ENCODE measurements around the gene MS4A10. TPM values are rescaled to one million over a fixed set of nuclear protein-coding genes. Genes with fewer than 3 reads are reported as not detected.

MS4A10 gene
- total RNA-seq (not detected), polyA plus RNA-seq (not detected)
- long read RNA-seq, donor 1, result 0 reads
- long read RNA-seq, donor 2, result 0 reads
- long read RNA-seq, donor 3, result 0 reads
- long read RNA-seq, donor 4, result 0 reads
- long read RNA-seq, donor 5, result 0 reads

DNA sequence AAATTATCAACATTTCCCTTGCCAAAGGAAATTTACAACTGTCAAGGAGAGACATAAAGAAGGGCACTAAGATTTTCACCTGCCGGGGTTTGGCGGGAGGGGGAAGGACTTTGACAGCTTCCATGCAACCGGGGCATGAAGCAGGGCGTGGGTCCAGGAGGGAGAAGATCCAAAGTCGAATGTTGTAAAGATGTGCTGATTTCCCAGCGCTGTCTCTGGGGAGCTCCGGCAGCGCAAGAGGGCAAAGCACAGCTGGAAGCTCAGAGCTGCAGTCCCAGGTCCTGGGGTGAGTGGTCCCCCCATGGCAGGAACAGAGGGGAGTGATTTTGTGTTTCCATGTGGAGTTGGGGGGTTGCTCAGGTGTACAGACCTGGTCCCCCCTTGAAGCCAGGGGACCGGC is at the start of gene MS4A10:
Gene MS4A10 (plus strand): TSS at position 198 of the 400 bp plus-strand sequence. CDS start 5,003 bp downstream, outside the sequence.
- WGBS, 2 donors, result 68 to 88% methylated on average over 9 of the region's 9 CpGs
- Histone ChIP-seq H3K36me3 (ENCODE audit: control insufficient read depth in 4 of 4, insufficient read depth in 4 of 4, low read length in 4 of 4) (no peaks in the 10 kb centered on the region), H3K4me3 (no peak within 1 kb of the TSS), H3K9me3 (ENCODE audit: control insufficient read depth in 4 of 4, insufficient read depth in 3 of 4, low read length in 3 of 4) (peaks cover 0 to under 1% (median 0%) of the 10 kb centered on the region in 4 donors), H3K27ac (ENCODE audit: low read depth in 1 of 2, low read length in 1 of 2) (no peak within 1 kb of the TSS), H3K4me1 (ENCODE audit: control insufficient read depth in 5 of 5, insufficient read depth in 5 of 5, low read length in 5 of 5) (peaks cover 0 to 6% (median 0%) of the 10 kb centered on the region in 5 donors), H3K27me3 (ENCODE audit: control insufficient read depth in 3 of 3, insufficient read depth in 3 of 3, low read length in 2 of 3) (peaks cover 0 to 3% (median 0%) of the 10 kb centered on the region in 3 donors), H3K9ac (ENCODE audit: insufficient read depth in 1 of 2, low read length in 2 of 2) (no peak within 1 kb of the TSS)
- ATAC-seq (ENCODE audit: insufficient read depth, low FRiP score), result no peak
- DNase-seq, result no peak
- TF ChIP-seq, protein P1, sequence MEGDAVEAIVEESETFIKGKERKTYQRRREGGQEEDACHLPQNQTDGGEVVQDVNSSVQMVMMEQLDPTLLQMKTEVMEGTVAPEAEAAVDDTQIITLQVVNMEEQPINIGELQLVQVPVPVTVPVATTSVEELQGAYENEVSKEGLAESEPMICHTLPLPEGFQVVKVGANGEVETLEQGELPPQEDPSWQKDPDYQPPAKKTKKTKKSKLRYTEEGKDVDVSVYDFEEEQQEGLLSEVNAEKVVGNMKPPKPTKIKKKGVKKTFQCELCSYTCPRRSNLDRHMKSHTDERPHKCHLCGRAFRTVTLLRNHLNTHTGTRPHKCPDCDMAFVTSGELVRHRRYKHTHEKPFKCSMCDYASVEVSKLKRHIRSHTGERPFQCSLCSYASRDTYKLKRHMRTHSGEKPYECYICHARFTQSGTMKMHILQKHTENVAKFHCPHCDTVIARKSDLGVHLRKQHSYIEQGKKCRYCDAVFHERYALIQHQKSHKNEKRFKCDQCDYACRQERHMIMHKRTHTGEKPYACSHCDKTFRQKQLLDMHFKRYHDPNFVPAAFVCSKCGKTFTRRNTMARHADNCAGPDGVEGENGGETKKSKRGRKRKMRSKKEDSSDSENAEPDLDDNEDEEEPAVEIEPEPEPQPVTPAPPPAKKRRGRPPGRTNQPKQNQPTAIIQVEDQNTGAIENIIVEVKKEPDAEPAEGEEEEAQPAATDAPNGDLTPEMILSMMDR (IDR thresholded peaks at IDR 0.05; ENCODE audit: control extremely low read depth, extremely low read depth), result no peak

DNA sequence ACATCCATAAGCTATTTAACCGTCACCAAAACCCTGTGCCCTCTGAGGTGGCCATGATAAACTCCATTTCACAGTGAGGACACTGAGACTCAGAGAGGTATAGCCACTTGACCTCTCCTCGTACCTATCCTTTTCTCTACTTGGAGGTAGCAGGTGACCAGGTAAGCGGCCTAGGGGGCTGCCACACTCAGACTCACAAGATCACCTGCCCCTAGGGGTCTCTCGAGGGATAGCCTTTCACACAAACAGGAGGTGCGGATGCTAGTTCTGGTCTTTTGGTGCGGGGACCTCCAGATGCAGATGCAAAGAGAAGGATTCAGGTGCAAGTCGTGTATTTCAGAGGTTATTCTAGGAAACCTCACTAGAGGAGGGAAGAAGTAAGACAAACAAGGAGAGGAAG is 46.0 kb upstream of the MS4A10 start:
- 67 to 74% methylated on average over 7 of the region's 7 CpGs for WGBS, 2 donors
- H3K9me3 ChIP-seq (ENCODE audit: control insufficient read depth in 4 of 4, insufficient read depth in 3 of 4, low read length in 3 of 4), result peaks cover 0 to 13% (median 2%) of the 10 kb centered on the region in 4 donors
- no peaks in the 10 kb centered on the region for H3K27me3 ChIP-seq (ENCODE audit: control insufficient read depth in 3 of 3, insufficient read depth in 3 of 3, low read length in 2 of 3)
- H3K36me3 ChIP-seq (ENCODE audit: control insufficient read depth in 4 of 4, insufficient read depth in 4 of 4, low read length in 4 of 4), result no peaks in the 10 kb centered on the region
- no peak overlapping the region for H3K27ac ChIP-seq (ENCODE audit: low read depth in 1 of 2, low read length in 1 of 2)
- no peaks in the 10 kb centered on the region for H3K4me1 ChIP-seq (ENCODE audit: control insufficient read depth in 5 of 5, insufficient read depth in 5 of 5, low read length in 5 of 5)
- TF ChIP-seq, protein P1 (IDR thresholded peaks at IDR 0.05; ENCODE audit: control extremely low read depth, extremely low read depth), result no peak
- H3K4me3 ChIP-seq, result no peak overlapping the region
- ATAC-seq (ENCODE audit: insufficient read depth, low FRiP score), result no peak
- no peak for DNase-seq
- H3K9ac ChIP-seq (ENCODE audit: insufficient read depth in 1 of 2, low read length in 2 of 2), result no peak overlapping the region

DNA sequence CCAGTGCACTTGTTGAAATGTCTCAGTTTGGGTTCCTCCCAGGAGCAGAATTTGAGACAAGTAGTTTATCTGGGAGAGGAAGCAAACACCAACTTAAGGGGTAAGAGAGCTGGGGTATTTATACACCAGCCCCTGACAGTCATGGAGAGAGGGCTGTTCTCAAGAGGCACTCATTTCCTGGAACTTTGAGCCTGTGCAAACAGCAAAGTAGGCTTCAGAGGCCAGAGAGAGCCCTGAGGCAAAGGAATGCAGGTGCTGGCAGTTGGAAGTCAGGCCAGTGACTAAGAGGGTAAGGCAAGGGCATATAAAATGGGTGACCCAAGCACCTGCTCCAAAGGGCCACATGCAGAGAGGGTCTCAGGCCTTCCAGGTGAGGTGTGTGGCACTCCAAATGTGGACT is 44.6 kb upstream of the MS4A10 start:
- no peaks in the 10 kb centered on the region for H3K27me3 ChIP-seq (ENCODE audit: control insufficient read depth in 3 of 3, insufficient read depth in 3 of 3, low read length in 2 of 3)
- no peak for DNase-seq
- H3K4me3 ChIP-seq, result no peak overlapping the region
- H3K9ac ChIP-seq (ENCODE audit: insufficient read depth in 1 of 2, low read length in 2 of 2), result no peak overlapping the region
- TF ChIP-seq, protein P1 (IDR thresholded peaks at IDR 0.05; ENCODE audit: control extremely low read depth, extremely low read depth), result no peak
- no peaks in the 10 kb centered on the region for H3K36me3 ChIP-seq (ENCODE audit: control insufficient read depth in 4 of 4, insufficient read depth in 4 of 4, low read length in 4 of 4)
- ATAC-seq (ENCODE audit: insufficient read depth, low FRiP score), result no peak
- peaks cover 0 to 13% (median 2%) of the 10 kb centered on the region in 4 donors for H3K9me3 ChIP-seq (ENCODE audit: control insufficient read depth in 4 of 4, insufficient read depth in 3 of 4, low read length in 3 of 4)
- H3K4me1 ChIP-seq (ENCODE audit: control insufficient read depth in 5 of 5, insufficient read depth in 5 of 5, low read length in 5 of 5), result no peaks in the 10 kb centered on the region
- no peak overlapping the region for H3K27ac ChIP-seq (ENCODE audit: low read depth in 1 of 2, low read length in 1 of 2)

DNA sequence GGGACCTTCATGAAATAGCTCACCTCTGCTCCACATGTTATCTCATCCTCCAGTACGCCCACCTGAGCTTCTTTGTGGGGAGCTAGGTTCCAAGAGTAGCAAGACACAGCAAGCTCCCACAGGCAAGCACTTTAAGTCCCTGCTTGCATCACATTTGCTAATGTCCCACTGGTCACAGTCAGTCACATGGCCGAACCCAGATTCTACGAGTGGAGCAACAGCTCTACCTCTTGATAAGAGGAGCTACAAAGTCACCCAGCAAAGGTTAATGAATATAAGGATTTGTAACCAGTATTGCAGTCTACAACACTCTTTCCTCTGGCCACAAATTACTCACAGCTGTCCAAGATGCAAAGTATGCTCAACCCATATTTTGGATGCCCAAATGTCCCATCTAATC is 43.7 kb upstream of the MS4A10 start:
- WGBS, 2 donors, result 88 to 93% methylated on average over 3 of the region's 3 CpGs

More for the DNA sequence above, 43.7 kb upstream of the MS4A10 start:
- H3K27me3 ChIP-seq (ENCODE audit: control insufficient read depth in 3 of 3, insufficient read depth in 3 of 3, low read length in 2 of 3), result no peaks in the 10 kb centered on the region
- no peaks in the 10 kb centered on the region for H3K36me3 ChIP-seq (ENCODE audit: control insufficient read depth in 4 of 4, insufficient read depth in 4 of 4, low read length in 4 of 4)
- H3K9me3 ChIP-seq (ENCODE audit: control insufficient read depth in 4 of 4, insufficient read depth in 3 of 4, low read length in 3 of 4), result peaks cover 0 to 13% (median 2%) of the 10 kb centered on the region in 4 donors
- TF ChIP-seq, protein P1 (IDR thresholded peaks at IDR 0.05; ENCODE audit: control extremely low read depth, extremely low read depth), result no peak
- no peak overlapping the region for H3K9ac ChIP-seq (ENCODE audit: insufficient read depth in 1 of 2, low read length in 2 of 2)
- no peak overlapping the region for H3K4me3 ChIP-seq
- DNase-seq, result no peak
- no peaks in the 10 kb centered on the region for H3K4me1 ChIP-seq (ENCODE audit: control insufficient read depth in 5 of 5, insufficient read depth in 5 of 5, low read length in 5 of 5)
- ATAC-seq (ENCODE audit: insufficient read depth, low FRiP score), result no peak
- no peak overlapping the region for H3K27ac ChIP-seq (ENCODE audit: low read depth in 1 of 2, low read length in 1 of 2)
